GM13976 (cell line): ENCODE data around the gene CNDP1.
"Not testable (repeated sequence)": the region's sequence is repeated elsewhere in the genome, so short reads cannot be mapped to it uniquely, and the experiment has no call there.

ENCODE experiments used
- DNase-seq: peaks from one replicate; pipeline ENCODE4 v3.0.0; 2012; ENCODE audit warnings: low spot score
- CTCF ChIP-seq: IDR thresholded peaks from 2 replicates; pipeline ENCODE4 v1.5.1; 2012; ENCODE audit warnings: borderline replicate concordance, mild to moderate bottlenecking; ENCODE audit not compliant: insufficient read depth; ENCODE audit errors: extremely low read depth, missing control alignments, control extremely low read depth
- in situ Hi-C: fragments of 300-500 bp; cut with MboI; formaldehyde crosslinking; loops from one replicate; pipeline ENCODE4 v1.12.0; 2022; ENCODE audit warnings: low sequenced_read_pairs, mixed read lengths, inconsistent platforms; ENCODE audit not compliant: unreplicated experiment

CNDP1 gene

GRCh38 chr18:74562775-74563174 is 28.5 kb downstream of the CNDP1 start:
- no peak for TF ChIP-seq CTCF
- in situ Hi-C loops = no loop called here
- no peak for DNase-seq

GRCh38 chr18:74563999-74564398 is 29.7 kb downstream of the CNDP1 start:
- TF ChIP-seq CTCF = no peak
- in situ Hi-C loops = no loop called here
- DNase-seq = no peak

- in situ Hi-C loops, DNase-seq: not testable (repeated sequence)
Measured at GRCh38 chr18:74565164-74565563, 30.9 kb downstream of the CNDP1 start.

- DNase-seq, in situ Hi-C loops: not testable (repeated sequence)
Measured at GRCh38 chr18:74565993-74566392, 31.7 kb downstream of the CNDP1 start.

GRCh38 chr18:74567822-74568221 is 33.5 kb downstream of the CNDP1 start:
- in situ Hi-C loops = no loop called here
- DNase-seq = no peak
- TF ChIP-seq CTCF = no peak

- in situ Hi-C loops = no loop called here
Measured at GRCh38 chr18:74569401-74569800, 35.1 kb downstream of the CNDP1 start.

GRCh38 chr18:74570266-74570665 is 36.0 kb downstream of the CNDP1 start:
- TF ChIP-seq CTCF = no peak
- DNase-seq = no peak
- in situ Hi-C loops = no loop called here

More at GRCh38 chr18:74569401-74569800, 35.1 kb downstream of the CNDP1 start:
- no peak for TF ChIP-seq CTCF
- DNase-seq = no peak
